Right ventricle myocardium superior (tissue), 1 donor: Measurements from ENCODE around the gene TNFRSF12A. TPM values are rescaled to one million over a fixed set of nuclear protein-coding genes. Genes with fewer than 3 reads are reported as not detected.

ENCODE experiments used
- ATAC-seq: fragments of 200-7000 bp; cut with Tn5 transposase; one replicate; pipeline ENCODE4 v1.9.1; 2020; ENCODE audit warnings: mild to moderate bottlenecking; ENCODE audit not compliant: poor library complexity
- DNase-seq: peaks from one replicate; pipeline ENCODE4 v3.0.0-alpha.2; 2020
- intact Hi-C: fragments of 100-400 bp; cut with DNase I; formaldehyde crosslinking; loops from one replicate; pipeline ENCODE4 v1.11.2; 2022
- total RNA-seq: library from RNA; stranded (reverse); fragmentation: NEBNext Ultra II Directional; extraction: Animal tissue kit (Norgen Biotek cat#: 25700); gene quantifications from one replicate; pipeline ENCODE4 v1.2.1, GENCODE V29; 2021
- donor health status: DM: no; HTN: yes; CAD: no; lungs with severe emphysema.

TNFRSF12A gene
- total RNA-seq, 1 donor from 2014 or later, result 29.4 TPM

- ATAC-seq (no peak), DNase-seq (no peak)
- intact Hi-C loops, result no loop called here
These were observed 2.7 kb downstream of the TNFRSF12A start for GRCh38 chr16:3022684-3023414.

DNA sequence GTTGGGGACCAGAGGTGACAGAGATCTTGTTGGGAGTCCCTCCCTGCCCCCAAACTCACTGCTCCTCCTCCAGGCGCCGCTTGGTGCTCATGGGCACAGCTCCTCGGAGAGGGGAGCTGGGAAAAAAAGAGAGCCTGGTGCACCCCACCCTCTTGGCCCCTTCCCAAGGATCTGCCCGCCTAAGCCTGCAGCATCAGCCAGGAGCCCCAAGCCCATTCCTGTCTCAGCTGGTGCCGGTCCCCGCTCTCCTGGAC, 3.2 kb downstream of the TNFRSF12A start:
- ATAC-seq, result no peak
- no peak for DNase-seq
- intact Hi-C loops, result no loop called here

- intact Hi-C loops, result no loop called here
- DNase-seq (peak; percentile 99), ATAC-seq (peak; percentile 79)
These were observed 3.7 kb downstream of the TNFRSF12A start, which contains the start of the genes HCFC1R1 and THOC6 for GRCh38 chr16:3023669-3024478. Gene HCFC1R1 (minus strand): TSS chr16:3023942. CDS start chr16:3023941, 1 bp downstream. Gene THOC6 (plus strand): TSS chr16:3024035. CDS start chr16:3024327, 292 bp downstream.

- no peak for DNase-seq
- intact Hi-C loops, result no loop called here
- no peak for ATAC-seq
These were observed 5.1 kb downstream of the TNFRSF12A start for GRCh38 chr16:3025032-3026002.

GRCh38 chr16:3026003-3026378, 5.8 kb downstream of the TNFRSF12A start:
- ATAC-seq (no peak), DNase-seq (no peak)
- intact Hi-C loops, result no loop called here

DNA sequence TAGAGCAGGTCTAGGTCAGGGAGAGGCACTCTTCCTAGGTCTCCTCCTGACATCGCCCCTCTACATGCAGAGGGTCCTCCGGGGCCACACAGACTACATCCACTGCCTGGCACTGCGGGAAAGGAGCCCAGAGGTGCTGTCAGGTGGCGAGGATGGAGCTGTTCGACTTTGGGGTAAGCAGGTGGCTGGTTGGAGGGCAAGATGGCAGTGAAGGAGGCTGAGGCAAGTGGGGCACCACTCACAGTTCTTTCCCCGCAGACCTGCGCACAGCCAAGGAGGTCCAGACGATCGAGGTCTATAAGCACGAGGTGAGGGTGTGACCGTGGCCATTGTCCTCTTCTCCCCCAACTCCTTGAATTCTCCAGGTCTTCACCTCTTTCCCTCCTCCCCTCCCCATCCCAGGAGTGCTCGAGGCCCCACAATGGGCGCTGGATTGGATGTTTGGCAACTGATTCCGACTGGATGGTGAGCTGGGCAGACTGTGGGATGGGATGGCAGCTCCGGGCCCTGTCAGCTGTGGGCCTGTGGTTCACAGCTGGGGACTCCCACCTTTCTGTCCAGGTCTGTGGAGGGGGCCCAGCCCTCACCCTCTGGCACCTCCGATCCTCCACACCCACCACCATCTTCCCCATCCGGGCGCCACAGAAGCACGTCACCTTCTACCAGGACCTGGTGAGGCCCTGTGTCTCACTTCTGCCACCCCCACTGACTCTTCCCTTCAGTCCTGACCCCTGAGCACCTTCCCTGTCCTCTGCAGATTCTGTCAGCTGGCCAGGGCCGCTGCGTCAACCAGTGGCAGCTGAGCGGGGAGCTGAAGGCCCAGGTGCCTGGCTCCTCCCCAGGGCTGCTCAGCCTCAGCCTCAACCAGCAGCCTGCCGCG, 6.7 kb downstream of the TNFRSF12A start:
- intact Hi-C loops, result no loop called here
- ATAC-seq (no peak), DNase-seq (no peak)

DNA sequence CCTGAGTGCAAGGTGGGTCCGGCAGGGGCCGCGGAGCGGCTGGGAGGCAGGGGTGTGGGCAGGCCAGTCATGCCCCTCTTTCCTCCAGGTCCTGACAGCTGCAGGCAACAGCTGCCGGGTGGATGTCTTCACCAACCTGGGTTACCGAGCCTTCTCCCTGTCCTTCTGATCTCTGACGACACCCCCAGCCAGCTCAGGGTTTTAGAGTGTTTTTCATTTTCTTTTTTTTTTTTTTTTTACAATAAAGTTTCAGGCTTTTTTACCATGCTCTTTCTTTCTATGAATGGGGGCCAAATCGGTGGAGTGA, 7.3 kb downstream of the TNFRSF12A start:
- ATAC-seq (no peak), DNase-seq (no peak)
- intact Hi-C loops, result no loop called here

DNA sequence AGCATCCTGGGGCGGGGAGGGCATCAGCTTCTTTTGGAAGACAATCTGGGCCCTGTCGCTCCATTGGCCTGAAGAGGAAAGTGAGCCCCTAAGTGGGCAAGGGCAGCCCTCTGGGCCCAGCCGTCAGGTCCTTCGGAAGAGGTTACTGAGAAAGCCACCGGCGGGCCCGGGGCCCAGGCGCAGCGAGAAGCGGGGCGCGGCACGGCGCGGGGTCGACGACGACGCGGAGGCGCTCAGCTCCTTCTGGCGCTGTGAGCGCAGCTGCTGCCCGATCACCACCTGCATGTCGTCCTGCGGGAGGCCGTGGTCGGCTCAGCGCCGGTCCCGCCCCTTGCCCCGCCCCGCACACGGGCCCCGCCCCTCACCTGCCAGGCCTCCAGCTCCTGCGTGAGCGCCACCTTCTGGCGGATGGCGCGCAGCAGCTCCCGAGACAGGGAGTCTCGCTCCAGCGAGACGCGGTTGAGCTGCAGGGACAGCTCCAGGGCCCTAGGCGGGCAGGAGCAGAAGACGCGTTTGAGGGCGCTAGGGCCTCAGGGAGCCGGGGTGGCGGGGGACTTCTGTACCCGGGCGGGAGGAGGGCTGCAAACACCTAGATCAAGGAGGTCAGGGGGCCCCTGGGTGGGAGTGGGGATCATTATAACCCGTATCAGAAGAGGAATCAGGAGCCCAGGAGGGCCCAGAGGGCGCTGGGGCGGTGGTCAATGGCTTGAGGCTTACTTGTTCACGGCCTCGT, 8.0 kb downstream of the TNFRSF12A start:
- intact Hi-C loops, result no loop called here
- peak; percentile 89 for DNase-seq
- ATAC-seq, result peak; percentile 58

DNA sequence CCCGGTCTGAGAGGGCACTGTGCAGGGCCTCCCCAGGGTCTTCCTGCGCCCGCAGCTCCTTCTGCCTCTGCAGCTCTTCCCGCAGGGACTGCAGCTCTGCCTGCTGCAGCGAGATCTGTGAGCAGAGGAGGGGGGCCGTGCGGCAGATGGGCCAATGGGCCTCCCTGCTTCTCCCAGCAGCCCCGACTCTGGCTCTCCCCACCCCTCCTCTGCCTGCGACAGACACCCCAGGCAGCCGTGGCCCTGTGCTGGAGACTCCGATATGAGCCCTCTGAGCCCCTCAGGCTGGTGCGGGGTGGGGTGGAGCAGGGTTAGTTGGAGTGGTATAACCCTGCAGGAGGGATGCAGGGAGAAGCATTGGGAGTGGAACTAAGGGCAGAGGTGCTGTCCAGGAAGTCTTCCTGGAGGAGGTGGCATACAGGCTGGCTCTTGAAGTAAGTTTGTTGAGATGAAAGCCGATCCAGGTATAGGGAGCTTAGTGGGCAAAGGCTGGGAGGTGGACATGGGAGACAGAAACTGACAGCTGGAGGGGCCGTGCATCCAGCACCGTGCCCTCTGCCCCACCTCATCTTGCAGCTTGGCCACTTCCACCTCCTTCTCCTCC, 8.7 kb downstream of the TNFRSF12A start:
- DNase-seq (no peak), ATAC-seq (no peak)
- intact Hi-C loops, result no loop called here

GRCh38 chr16:3029491-3030221, 9.5 kb downstream of the TNFRSF12A start:
- DNase-seq (no peak), ATAC-seq (no peak)
- intact Hi-C loops, result no loop called here

DNA sequence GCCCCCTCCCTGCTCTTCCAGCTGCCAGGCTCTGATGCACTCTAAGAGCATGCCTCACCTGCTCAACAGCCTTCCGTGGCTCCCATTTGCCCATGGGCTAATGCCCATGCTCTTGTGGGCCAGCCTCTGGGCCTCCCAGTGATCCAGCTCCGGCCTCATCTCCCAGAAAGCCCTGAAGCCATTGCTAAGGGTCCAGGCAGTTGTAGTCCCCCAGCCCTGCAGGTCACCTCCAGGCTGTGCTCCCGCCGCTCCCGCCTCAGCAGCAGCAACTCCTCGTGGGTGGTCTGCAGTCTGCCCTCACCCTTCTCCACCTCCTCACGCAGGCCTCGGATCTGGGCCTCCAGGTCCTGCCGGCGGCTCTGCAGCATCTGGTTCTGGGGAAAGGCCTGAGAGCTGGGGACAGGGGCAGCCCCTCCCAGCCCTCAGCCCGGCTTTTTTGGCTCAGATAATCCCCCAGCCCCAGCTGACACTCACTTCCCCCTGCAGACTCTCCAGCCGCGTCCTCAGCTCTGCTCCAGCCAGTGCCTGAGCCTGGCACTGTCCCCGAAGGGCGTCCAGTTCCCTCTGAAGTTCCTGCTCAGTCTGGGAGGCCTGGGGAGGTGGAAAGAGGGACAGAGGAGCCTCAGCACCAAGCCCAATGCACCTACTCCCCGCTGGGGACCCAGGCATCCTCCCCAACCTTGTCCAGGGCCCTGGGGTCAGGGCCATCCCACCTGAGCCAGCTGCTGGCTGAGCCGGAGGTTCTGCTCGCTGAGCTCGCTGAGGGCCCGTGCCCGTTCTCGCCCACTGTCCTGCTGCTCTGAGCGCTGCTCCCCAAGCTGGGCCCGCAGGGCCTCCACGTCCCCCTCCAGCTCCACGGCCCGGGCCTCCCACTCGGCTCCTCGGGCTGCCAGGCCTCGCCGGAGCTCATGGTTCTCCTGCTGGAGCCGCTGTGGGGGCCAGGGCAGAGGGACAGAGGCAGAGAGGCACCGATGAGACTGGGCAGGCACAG, 10.3 kb downstream of the TNFRSF12A start:
- DNase-seq (no peak), ATAC-seq (no peak)
- intact Hi-C loops, result no loop called here

DNA sequence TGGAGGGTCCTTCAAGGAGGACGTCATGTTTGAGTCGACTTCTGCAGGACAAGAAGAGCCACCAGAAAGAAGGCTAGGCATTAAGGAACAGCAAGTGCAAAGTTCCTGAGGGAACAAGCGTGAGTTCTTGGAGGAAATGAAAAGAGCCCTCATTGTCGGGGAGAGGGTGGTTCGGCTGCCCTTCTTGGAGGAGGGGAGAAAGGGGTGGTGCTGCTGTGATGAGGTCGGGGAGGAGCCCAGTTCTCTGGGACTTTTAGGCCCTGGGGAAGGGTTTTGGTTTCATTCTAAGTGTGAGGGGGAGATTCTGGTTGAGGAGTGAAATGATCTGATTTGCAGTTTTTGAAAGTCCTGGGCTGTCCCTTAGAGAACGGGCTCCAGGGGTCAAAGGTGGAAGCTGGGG, 12.5 kb downstream of the TNFRSF12A start:
- intact Hi-C loops, result no loop called here
- DNase-seq (no peak), ATAC-seq (no peak)

- intact Hi-C loops, result no loop called here
- DNase-seq (no peak), ATAC-seq (no peak)
These were observed 15.3 kb downstream of the TNFRSF12A start for GRCh38 chr16:3035289-3035971.

DNA sequence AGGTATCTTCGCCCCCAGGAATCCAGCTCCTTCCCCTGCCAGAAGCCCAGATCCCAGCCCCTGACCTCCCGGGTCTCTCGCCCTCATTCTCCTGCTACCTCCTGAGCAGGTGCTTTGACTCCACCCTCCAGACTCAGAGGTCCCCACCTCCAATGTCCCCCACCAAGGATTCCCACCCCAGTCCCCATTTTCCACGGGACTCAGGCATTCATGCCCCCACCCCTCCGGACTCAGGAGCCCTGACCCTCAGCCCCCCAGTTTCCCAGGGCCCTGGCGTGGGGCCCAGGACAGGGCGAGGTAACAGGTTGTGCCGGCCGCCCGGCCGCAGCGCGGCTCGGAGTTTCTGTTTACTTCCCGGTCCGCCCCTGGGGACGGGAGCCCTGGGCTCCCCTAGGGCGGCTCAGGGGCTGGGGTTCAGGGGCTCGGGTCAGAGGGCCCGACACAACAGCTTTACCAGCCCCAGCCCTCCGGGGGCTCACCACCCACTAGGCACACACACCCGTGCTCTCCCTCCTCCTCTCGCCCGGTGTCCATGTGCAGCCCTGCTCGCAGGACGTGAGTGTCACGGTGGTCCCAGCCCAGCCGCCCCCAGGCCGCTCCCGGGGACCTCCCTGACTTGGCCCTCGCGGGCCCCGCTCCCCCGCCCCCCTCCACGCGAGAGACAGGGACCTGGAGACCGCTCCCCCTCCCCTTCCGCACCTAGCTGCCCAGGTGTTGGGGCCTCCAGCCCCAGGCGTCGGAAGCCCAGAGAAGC, 16.0 kb downstream of the TNFRSF12A start:
- ATAC-seq (no peak), DNase-seq (no peak)
- intact Hi-C loops, result no loop called here
